Measurements from ENCODE around the gene TTC21B.
A peak's percentile ranks its signal among the peaks of the same experiment; 100 is the strongest.
"Not testable (repeated sequence)": the region's sequence is repeated elsewhere in the genome, so short reads cannot be mapped to it uniquely, and the experiment has no call there.

Gene TTC21B

DNA sequence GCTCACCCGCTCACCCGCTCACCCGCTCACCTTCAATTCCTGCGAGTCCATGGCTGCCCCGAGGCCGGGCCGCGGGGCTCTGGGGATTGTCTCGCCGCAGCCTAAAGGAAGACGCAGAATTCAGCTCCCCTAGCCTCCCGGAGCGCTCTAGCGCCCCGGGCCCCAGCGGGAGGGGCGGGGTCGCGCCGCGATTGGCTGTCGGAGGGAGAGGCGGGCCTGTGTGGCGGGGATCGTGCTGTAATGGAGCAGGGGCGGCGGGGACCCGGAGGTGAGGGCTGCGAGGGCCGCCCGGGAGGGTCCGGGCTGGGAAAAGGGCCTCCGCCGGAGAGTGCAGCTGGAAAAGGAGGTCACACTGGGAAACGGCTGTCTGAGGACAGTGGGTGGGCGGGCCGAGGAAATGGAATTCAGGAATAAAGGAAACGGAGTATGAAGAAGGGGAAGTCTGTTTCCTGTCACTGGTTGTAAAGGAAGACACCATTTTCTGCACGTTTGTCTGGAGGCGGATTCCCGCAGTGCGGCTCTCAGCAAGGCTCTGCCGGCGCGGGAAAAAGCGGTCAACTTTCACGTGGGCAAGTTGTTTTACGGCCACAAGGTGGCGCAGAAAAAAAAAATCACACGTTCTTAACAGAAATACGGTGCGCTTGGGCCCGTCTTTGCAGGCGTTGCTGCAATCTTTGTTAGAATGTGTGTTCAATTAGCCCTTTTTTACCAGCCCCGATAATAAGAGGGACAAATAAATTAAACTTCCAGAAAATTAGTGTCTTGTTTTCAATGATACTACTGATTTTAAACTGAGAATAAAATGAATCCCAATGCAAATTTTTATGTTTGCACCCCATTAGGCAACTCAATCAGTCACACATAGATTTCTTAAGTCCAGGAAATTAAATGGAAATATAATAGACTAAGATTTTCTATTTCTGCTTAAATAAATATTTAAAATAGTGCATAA, at the start of gene TTC21B:
Gene TTC21B, minus strand, starts transcription at position 122 of the 952 bp plus-strand sequence. Its CDS starts 71 bp downstream, at position 51.
- FAIRE-seq (peak; percentile 90), DNase-seq (ENCODE audit: insufficient read length, low spot score) (peak; percentile 83)

DNA sequence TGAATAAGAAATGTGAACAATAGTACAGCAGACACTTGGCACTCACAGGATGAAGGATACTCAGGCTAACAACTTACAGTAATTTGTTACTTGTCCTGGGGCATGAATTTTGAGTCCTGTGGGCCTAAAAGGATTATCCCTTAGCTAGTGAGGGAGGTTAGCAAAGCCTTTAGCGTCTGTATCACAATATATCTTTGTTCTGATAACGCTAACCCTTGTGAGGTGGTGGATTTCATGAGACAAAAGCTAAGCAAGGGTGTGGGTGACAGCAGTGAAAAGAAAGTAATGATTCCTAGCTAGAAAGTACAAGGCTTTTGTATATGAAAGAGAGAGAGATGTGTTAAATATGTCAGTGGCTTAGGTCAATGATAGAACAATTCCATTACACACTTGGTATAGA, 46.8 kb upstream of the TTC21B start:
- FAIRE-seq = no peak

DNA sequence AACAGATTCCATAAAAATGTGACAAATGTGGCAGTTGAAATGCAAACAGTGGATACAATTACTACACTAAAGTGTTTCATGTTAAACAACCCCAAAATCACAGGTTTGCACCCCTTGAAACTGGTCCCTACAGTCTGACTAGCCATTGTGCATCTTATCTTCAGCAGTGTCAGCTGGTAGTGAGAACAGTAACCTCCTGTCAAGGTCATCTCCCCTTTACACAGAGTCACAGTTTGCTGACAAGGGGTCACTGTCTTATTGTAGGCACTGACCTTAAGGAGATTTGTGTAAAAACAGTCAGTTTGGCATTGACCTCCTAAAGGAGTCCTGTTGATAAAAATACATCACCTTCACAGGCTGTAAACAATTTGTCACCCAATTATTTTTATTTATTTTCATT, 37.3 kb upstream of the TTC21B start:
- FAIRE-seq (no peak), DNase-seq (ENCODE audit: insufficient read length, low spot score) (no peak)

More for the DNA sequence above, 46.8 kb upstream of the TTC21B start:
- no peak for DNase-seq (ENCODE audit: insufficient read length, low spot score)

DNA sequence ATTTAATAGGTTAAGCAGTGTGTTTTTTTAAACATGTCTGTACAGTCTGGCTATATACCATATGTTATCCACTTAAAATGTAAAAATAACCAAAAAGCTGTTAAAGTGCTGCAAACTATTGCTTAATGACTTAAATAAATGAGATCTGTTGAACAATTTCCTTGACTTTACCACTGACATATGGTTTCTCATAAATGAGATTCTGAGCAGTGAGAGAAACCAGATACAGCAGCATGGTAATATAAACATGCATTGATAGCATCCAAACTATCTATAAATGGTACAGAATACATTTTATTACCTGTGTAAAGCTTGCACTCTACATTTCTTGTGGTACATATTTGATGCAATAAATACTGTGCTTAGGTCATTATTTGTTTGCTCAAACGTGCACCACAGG, 36.3 kb upstream of the TTC21B start:
- no peak for FAIRE-seq
- no peak for DNase-seq (ENCODE audit: insufficient read length, low spot score)

DNA sequence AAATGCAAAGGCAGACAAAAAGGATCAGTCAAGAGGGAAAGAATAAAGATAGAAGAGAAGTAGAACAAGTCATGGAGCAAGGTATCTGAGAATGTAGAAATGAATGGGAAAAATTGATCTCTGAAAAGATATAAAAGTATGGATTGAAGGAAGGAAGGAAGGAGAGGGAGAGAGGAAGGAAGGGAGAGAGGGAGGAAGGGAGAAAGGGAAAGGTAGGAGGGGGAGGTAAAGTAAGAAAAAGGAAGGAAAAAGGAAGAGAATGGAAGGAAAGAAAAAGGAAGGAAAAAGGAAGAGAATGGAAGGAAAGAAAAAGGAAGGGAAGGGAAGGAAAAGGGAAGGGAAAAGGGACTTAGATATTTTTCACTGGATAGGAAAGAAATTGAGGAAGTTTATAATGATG, 31.5 kb upstream of the TTC21B start:
- FAIRE-seq (no peak), DNase-seq (ENCODE audit: insufficient read length, low spot score) (no peak)

DNA sequence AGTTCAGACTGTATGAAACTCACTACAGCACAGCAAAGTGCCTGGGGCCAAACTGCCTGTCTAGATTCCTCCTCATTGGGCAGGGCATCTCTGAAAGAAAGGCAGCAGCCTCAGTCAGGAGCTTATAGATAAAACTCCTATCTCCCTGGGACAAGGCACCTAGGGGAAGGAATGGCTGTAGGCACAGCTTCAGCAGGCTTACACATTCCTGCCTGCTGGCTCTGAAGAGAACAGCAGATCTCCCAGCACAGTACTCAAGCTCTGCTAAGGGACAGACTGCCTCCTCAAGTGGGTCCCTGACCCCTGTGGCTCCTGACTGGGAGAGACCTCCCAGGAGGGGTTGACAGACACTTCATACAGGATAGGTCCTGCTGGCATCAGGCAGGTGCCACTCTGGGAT, 18.6 kb upstream of the TTC21B start:
- FAIRE-seq; DNase-seq (ENCODE audit: insufficient read length, low spot score): not testable (repeated sequence)

DNA sequence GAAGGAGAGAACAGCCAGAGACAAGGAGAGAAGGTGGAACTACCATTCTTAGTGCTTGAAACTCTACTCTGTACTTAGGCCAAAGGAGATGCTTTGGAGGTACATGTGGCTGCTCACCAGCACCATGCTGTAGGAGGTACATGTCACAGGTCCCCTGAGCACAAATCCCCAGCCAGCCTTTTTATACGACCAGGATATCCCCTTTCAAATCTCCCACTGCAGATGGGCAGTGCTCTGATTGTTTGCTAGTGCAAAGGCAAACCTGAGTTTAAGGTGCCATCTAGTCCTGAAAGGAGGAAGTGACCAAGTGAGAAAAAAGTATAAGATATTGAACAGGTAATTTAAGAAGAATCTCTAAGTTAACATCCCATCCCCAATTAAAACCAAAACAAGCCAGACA, 17.1 kb upstream of the TTC21B start:
- DNase-seq (ENCODE audit: insufficient read length, low spot score) (no peak), FAIRE-seq (no peak)

DNA sequence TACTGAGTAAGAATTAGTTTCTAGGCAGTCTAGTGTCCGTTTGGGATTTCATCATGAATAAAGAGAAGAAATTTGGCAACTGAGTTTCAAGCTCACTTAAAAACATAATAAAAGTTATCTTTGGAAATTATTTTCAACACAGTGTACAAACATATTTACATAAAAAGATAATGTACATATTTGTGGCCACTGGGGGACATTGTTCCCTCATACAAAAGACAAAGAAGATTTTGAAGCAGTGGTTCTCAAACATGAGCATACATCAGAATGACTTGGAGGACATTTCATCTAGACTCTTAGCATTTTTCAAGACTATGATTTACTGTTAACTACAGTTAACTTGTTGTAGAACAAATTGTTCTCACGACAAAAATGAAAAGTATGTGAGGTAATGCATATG, 15.7 kb upstream of the TTC21B start:
- no peak for DNase-seq (ENCODE audit: insufficient read length, low spot score)
- FAIRE-seq = no peak

DNA sequence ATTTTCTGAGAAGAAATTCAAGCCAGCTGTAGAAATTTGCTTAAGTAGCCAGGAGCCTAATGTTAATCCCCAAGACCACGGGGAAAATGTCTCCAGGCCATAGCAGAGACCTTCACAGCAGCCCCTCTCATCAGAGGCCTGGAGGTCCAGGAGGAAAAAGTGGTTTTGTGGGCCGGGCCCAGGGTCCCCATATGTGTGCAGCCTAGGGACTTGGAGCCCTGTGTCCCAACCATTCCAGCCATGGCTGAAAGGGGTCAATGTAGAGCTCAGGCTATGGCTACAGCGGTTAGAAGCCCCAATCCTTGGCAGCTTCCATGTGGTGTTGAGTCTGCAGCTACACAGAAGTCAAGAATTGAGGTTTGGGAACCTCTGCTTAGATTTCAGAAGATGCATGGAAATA, 14.2 kb upstream of the TTC21B start:
- no peak for DNase-seq (ENCODE audit: insufficient read length, low spot score)
- no peak for FAIRE-seq

DNA sequence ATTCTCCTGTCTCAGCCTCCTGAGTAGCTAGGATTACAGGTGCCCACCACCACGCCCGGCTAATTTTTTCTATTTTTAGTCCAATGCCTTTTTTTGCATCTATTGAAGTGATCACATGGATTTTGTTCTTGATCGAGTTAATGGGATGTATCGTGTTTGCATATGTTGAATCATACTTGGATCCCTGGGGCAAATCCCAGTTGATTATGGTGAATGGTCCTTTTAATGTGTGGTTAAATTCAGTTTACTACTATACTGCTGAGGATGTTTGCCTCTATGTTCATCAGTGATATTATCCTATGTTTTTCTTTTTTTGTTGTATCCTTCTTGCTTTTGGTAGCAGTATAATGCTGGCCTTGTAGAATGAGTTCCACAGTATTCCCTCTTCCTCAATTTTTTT, 8.2 kb upstream of the TTC21B start:
- no peak for FAIRE-seq
- no peak for DNase-seq (ENCODE audit: insufficient read length, low spot score)

DNA sequence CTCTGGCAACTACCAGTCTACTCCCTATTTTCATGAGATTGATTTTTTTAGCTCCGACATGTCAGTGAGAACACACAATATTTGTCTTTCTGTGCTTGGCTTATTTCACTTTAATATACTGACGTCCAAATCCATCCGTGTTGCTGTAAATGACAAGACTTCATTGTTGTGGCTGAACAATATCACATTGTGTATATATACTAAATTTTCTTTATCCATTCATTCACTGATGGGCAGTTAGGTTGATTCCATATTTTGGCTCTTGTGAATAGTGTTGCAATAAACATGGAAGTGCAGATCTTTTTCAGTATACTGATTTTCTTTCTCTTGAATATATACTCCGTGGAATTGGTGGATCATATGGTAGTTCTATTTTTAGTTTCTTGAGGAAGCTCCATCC, 5.8 kb upstream of the TTC21B start:
- FAIRE-seq (no peak), DNase-seq (ENCODE audit: insufficient read length, low spot score) (no peak)

DNA sequence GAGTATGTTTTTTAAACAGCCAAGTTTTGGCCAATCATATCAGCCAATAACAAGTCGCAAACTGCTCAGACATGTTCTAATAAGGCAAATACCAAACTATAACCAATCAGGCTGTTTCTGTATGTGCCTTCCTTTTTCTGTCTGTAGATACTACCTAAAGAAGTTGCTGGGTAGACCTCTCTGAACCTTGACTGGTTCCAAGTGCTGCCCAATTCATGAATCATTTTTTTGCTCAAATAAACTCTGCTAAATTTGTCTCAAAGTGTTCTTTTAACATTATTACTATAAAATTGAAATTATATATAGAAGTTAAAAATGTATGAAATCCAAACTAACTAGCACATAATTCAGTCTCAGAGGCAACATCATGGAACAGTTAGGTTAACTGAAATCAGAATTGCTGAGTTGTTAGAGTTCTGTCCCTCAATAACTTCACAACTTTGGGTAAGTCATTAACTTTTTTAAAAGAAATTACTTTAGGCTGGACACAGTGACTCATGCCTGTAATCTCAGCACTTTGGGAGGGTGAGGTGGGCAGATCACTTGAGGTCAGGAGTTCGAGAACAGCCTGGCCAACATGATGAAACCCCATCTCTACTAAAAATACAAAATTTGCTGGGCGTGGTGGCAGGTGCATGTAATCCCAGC, 4.9 kb upstream of the TTC21B start:
- DNase-seq (ENCODE audit: insufficient read length, low spot score) (no peak), FAIRE-seq (no peak)

DNA sequence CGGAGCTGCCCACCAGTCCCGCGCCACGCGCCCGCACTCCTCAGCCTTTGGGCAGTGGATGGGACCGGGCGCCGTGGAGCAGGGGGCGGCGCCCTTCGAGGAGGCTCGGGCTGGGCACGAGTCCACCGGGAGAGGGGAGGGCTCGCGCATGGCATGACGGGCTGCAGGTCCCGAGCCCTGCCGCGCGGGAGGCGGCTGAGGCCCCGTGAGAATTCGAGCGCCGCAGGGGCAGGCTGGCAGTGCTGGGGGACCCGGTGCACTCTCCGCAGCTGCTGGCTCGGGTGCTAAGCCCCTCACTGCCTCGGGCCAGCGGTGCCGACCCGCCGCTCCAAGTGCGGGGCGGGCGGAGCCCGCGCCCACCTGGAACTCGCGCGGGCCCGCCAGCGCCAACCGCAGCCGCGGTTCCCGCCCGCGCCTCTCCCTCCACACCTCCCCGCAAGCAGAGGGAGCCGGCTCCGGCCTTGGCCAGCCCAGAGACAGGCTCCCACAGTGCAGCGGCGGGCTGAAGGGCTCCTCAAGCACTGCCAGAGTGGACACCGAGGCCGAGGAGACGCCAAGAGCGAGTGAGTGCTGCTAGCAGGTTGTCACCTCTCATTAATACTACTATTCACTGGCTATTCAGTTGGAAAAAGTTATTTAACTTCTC, 3.6 kb upstream of the TTC21B start:
- no peak for DNase-seq (ENCODE audit: insufficient read length, low spot score)
- no peak for FAIRE-seq

DNA sequence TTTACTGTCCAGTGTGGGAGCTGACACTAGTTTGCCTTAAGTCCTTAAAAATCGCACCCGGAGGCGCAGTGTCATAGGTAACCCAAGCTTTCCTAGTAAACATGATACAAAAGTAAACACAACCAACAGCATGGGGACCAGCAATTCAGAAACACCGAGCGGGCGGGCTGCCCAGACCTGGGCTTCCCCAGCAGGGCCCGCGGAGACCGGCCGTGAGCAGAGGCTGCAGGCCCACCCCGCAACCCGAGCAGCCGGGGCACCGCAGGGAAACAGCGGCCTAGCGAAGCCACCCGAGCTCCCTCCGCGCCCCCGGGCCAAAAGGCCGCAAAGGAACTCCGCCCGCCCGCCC, 296 bp downstream of the TTC21B start:
- no peak for DNase-seq (ENCODE audit: insufficient read length, low spot score)
- FAIRE-seq = no peak

DNA sequence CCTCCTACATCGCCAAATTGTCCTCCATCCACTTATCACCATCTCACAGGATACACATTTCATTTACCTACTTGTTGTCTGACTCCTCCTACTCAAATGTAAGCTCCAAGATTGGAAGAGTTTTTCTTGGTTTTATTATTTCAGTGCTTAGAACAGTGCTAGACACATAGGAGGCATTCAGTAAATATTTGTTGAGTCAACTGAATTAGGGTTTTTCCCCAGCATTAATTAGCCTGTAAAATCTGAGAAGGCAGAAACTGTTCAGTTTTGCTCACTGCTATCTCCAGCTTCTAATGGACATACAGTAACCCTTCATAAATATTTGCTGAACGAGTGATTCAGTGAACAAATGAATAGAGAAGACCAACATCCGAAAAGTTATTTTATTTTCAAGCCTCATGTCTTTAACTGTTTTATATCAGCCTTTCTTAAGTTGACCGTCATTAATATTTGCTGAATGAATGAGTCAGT, 800 bp downstream of the TTC21B start:
- DNase-seq (ENCODE audit: insufficient read length, low spot score) (no peak), FAIRE-seq (peak; percentile 93)

DNA sequence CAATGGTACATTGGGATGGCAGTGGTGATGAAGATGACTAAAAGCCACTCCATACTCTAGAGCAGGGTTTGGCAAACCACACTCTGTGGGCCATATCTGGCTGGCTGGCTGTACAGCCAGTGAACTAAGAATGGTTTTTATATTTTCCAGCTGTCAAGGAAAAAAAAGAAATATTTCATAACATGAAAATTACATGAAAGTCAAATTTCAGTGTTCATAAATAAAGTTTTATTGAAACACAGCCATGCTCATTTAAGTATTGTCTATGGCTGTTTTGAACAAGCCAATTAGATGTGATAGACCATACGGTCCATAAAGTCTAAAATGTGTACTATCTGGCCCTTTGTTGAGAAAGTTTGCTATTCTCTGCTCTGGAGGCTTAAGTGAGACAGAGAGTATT, 1.5 kb downstream of the TTC21B start:
- no peak for DNase-seq (ENCODE audit: insufficient read length, low spot score)

DNA sequence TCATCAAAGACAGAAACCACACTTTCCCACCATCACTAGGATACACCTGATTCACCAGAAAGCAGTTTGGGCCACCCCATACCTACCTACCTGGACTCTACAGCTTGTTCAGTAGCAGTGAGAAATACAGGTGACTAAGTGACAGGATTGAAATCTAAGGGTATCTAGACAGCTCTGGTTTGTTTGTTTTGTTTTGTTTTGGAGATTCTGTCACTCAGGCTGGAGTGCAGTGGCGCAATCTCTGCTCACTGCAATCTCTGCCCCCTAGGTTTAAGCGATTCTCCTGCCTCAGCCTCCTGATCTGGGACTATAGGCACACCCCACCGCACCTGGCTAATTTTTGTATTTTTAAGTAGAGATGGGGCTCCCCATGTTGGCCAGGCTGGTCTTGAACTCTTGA, 3.1 kb downstream of the TTC21B start:
- FAIRE-seq (no peak), DNase-seq (ENCODE audit: insufficient read length, low spot score) (no peak)

More for the DNA sequence above, 1.5 kb downstream of the TTC21B start:
- FAIRE-seq = no peak

DNA sequence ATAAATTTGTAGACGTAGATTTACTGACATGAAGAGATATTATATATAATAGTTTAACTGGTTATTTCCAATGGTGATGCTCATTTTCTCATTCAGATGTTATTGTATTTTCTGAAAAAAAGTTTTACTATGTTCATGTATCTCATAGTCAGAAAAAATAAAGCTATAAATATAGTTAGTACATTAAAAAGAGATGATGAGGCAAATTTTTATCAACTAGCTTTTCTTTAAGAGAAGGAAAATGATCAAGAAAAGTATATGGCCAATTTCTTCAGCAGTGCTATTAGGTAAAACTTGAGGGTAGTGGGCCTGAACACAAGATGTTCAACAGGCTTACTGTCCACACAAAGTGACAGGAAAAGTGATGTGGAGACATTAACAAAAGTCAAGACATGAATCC, 11.7 kb downstream of the TTC21B start:
- DNase-seq (ENCODE audit: insufficient read length, low spot score) (no peak), FAIRE-seq (no peak)

DNA sequence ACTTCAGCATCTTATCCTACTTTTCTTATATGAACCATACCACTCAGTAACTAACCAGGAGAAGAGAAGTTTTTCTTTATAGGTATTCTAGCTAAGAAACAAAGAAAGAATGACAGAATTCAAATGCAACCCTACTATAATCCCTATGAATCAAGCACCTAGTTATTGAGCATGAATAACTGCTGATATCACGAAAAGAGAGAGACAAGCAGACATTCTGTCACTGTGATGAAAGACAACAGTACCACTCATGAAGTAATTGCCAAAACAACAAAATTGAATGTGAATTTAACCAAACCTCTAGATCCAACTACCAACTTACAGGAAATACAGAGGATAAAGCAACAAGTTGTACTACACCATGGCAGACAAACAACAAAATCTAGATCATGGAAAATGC, 15.3 kb downstream of the TTC21B start:
- FAIRE-seq (no peak), DNase-seq (ENCODE audit: insufficient read length, low spot score) (no peak)

DNA sequence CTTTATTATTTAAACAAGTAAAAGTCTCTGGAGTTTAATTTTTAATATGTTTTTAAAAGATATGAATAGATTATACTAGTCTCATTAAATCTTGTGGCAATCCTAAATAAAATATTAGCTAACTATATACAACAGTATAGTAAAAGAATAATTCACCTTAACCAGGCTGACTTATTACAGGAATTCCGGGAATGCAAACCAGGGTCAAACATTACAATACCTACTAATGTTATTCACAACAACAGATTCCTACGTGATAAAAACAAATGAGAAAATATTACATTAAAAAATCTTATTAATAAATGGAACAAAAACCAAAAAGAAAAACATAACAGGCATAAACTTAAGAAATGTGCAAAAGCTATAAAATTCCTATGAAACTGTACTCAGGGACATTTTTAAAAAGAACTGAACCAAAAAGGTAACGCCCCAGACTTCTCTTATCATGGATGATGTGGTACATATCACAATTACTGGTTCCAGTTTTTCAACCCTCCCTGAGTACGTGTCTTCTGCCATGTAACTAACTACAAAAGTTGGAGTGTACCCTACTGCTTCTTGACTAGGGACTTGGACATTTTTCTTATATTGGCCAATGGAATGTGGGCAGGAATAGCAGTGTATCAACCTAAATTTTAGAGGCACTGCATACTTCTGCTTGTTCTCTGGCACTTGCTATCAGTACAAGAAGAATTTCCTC, 20.2 kb downstream of the TTC21B start:
- no peak for DNase-seq (ENCODE audit: insufficient read length, low spot score)
- FAIRE-seq = no peak

DNA sequence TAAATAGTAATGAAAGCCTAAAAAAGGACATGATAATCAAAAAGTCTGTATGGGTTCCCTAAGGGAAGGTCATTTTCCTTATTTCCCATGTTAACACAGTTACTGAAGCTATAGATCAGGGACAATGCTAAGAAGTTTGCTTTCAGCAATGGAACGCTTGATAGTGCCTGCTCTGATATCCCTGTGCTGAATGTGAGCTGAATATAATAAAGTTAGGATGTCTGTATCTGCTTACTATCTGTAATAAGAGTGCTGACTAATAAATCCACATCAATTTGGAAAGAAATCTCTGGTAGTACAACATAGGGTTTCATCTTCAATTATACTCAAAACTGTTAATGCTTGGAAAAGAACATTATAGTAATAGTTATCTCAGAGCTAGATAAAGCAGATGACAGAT, 25.8 kb downstream of the TTC21B start:
- no peak for FAIRE-seq
- DNase-seq (ENCODE audit: insufficient read length, low spot score) = no peak
